ENCODE measurements around the gene KIAA1217.

Gene KIAA1217

DNA sequence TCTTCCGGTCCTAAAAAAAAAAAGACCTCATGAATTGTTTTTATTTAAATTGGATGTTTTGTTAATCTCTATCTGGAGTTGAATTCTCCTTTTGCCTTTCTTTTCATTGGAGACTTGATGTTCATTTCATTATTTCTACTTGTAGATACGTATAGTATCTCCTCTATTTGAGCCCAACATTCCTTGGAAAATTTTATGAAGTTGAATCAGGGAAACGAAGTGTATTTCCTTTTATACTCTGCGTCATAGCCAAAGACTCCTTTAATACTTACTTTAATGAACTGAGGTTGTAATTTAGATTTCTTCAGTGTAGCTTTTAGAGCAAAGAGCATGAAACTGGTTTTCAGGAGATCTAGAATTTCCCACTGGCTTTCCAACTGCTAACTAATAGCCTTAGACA lies 132.4 kb downstream of the KIAA1217 start:
- TF ChIP-seq, protein P1, sequence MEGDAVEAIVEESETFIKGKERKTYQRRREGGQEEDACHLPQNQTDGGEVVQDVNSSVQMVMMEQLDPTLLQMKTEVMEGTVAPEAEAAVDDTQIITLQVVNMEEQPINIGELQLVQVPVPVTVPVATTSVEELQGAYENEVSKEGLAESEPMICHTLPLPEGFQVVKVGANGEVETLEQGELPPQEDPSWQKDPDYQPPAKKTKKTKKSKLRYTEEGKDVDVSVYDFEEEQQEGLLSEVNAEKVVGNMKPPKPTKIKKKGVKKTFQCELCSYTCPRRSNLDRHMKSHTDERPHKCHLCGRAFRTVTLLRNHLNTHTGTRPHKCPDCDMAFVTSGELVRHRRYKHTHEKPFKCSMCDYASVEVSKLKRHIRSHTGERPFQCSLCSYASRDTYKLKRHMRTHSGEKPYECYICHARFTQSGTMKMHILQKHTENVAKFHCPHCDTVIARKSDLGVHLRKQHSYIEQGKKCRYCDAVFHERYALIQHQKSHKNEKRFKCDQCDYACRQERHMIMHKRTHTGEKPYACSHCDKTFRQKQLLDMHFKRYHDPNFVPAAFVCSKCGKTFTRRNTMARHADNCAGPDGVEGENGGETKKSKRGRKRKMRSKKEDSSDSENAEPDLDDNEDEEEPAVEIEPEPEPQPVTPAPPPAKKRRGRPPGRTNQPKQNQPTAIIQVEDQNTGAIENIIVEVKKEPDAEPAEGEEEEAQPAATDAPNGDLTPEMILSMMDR (IDR thresholded peaks at IDR 0.05; ENCODE audit: borderline replicate concordance, control extremely low read depth, extremely low read depth, insufficient read depth, missing control alignments): no peak
- no peak for DNase-seq (ENCODE audit: low spot score)
- in situ Hi-C loops (cut with MboI; ENCODE audit: low sequenced_read_pairs, unreplicated experiment): no loop called here

DNA sequence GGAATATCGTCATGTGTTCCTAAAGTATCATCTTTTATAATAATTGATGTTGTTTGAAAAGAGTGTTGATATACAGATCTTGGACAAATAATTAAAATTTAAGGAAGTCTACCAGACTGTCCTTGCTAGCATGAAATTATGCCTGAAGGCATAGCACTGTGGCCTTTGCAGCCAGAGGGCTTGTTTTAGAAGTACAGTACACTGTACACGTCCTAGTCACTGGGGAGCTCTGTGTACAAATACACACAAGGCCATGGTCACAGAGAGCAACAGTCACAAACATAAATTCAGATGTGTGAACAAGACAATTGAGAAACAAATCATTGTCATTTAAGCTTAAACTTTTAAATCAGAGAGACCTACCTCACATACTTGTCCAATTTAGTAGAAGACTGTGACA lies 133.0 kb downstream of the KIAA1217 start:
- TF ChIP-seq, protein P1 (IDR thresholded peaks at IDR 0.05; ENCODE audit: borderline replicate concordance, control extremely low read depth, extremely low read depth, insufficient read depth, missing control alignments): no peak
- in situ Hi-C loops (cut with MboI; ENCODE audit: low sequenced_read_pairs, unreplicated experiment): no loop called here
- DNase-seq (ENCODE audit: low spot score): no peak

DNA sequence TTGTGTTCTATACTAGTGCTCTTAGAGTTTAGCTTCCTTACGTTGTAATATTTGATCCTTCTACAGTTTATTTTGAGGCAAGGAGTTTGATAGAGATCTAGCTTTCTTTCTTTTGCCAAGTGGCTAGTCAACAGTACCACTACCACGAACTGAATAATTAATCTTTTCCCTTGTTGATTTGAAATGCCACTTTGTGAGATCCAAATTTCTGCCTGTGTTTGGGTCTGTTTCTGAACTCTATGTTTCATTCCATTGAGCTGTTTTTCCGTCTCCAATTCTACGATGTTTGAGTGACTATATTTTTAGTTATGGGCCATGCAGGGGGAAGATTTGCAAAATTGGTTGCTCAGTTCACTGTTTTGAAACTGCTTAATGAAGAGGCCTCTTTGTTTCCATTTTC lies 134.7 kb downstream of the KIAA1217 start:
- DNase-seq (ENCODE audit: low spot score): no peak
- in situ Hi-C loops (cut with MboI; ENCODE audit: low sequenced_read_pairs, unreplicated experiment): no loop called here

DNA sequence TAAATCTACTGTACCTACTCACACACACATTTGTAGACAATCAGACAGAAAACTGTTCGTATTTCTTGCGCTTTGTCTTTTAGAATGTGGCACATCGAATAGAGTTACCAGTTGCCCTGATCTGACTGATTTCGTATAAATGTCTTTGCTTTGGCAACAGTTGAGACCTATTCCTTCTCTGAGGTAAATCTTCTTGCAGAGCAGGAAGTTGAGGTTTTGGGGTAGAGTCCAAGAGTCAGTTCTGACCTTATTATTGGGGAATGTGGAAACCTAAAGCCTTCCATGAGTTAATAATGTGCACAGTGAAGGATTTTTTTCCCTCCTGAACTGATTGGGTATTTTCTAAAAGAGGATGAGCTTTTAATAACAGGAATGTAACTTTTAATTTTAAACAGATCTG lies 135.3 kb downstream of the KIAA1217 start:
- no peak for DNase-seq (ENCODE audit: low spot score)
- in situ Hi-C loops (cut with MboI; ENCODE audit: low sequenced_read_pairs, unreplicated experiment): no loop called here
- TF ChIP-seq, protein P1 (IDR thresholded peaks at IDR 0.05; ENCODE audit: borderline replicate concordance, control extremely low read depth, extremely low read depth, insufficient read depth, missing control alignments): no peak

More for the DNA sequence above, 134.7 kb downstream of the KIAA1217 start:
- TF ChIP-seq, protein P1 (IDR thresholded peaks at IDR 0.05; ENCODE audit: borderline replicate concordance, control extremely low read depth, extremely low read depth, insufficient read depth, missing control alignments): no peak

DNA sequence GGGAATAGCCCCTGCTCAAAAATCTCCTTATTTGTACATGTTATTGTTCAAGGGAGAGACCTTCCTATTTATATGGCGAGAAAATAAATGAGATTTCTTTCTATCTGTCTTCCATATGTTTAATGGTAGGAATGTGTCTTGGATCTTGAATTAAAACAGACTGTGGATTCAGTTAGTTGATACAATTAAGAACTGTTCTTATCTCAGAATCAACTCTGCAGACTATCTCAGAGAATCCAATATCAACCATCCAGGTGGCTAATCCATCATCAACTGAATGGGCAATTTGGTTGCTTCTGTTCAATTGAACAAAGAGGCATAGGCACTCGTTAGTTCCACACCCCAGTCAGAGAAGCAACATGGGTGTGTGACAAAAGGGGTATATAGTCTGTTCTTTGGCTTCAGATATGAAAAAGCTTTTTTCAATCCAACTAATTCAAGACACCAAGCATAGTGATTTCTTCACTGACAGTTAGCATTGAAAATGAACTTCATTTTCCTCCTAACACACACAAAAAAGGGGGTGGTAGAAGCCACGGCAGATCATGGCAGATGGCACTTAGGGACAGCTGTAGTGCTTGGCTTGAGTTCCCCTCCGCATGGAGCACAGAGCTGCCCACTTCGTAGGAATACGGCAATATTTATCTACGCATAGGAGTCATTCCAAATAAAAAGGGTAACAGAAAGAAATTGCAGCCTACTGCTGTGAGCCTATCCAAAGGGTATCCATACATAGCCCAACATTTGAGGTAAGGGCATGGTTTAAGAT lies 135.9 kb downstream of the KIAA1217 start:
- in situ Hi-C loops (cut with MboI; ENCODE audit: low sequenced_read_pairs, unreplicated experiment): no loop called here
- TF ChIP-seq, protein P1 (IDR thresholded peaks at IDR 0.05; ENCODE audit: borderline replicate concordance, control extremely low read depth, extremely low read depth, insufficient read depth, missing control alignments): no peak
- DNase-seq (ENCODE audit: low spot score): no peak

DNA sequence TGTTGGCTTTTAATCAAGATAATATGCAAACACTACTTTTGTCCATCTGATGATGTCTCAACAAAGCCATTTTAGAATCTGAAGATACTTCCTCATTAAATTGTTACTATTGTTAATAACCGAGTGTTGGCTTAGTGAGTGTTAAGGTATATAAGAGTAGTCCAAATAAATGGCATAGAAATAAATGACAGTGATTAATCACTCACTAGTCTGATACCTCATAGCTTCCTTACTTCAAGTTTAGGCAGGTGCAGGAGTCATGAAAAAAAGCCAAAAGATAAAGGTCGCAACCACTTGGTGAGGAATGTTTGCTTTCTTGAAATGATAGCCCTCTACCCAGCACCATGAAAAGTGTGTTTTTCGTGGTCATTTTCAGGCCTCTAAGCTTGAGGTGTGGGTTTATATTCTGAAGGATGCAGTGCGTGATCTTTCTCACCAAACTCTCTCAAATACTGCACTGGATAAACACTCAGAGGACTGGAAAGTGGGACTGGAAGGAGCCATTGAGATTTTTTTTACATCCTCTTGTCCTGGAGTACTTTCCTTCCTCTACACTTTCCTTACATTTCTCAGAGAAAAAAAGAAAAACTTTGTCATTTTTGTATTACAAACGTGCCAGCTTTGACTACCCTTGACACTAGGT lies 138.1 kb downstream of the KIAA1217 start:
- in situ Hi-C loops (cut with MboI; ENCODE audit: low sequenced_read_pairs, unreplicated experiment): no loop called here
- DNase-seq (ENCODE audit: low spot score): no peak
- TF ChIP-seq, protein P1 (IDR thresholded peaks at IDR 0.05; ENCODE audit: borderline replicate concordance, control extremely low read depth, extremely low read depth, insufficient read depth, missing control alignments): no peak
